Measurements from ENCODE around the gene MTUS2. TPM values are rescaled to one million over a fixed set of nuclear protein-coding genes. Genes with fewer than 3 reads are reported as not detected.

The MTUS2 gene
- under 0.01 TPM in 2 replicates for total RNA-seq

DNA sequence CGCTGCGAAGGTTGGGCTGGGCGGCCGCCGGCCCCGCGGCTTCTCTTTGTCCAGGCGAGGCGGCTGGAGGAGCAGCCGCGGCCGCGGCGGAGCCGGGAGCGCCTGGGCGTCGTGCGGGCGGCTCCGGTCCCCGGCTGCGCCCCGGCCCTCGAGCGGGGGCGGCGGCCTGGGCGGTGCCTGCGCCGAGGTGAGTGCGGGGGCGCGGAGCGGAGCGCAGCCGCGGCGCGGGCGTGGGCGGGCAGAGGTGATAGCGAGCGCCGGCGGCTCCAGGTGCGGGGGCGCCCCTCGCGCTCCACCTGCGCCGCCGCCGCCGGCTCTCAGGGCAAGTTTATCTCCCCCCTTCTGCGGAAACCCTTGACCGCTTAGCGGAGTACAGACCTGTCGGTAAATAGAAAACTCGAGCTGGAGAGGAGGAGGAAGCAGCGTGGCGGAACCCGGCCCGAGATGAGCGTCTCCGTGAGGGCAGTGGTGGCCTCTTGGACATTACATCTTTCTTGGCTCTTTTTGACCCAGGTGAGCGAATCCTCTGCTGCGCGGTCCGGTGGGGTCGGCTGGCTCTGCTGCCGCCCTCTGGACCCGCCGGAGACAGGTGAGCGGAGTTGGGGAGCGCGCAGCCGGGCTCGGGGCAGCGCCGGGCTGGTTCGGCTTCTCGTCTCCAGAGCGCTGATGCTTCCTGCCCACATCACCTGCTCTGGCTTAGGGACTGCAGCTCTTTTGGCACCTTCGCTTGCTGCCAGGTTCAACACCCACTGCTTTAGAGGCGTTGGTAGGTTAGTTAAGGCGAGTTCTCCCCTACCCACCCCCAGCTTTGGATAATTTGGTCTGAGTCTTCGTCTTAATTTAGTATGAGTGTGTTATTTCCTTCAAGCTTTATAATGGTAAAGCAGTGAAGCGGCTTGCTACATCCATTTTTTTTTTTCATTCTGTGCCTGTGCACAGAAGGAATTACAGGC is at the start of gene MTUS2:
Gene MTUS2 (plus strand): TSS at position 241 of the 953 bp plus-strand sequence.

Small RNA genes lying within 50 kb of the gene (small RNA-seq; reads per million reads assigned to genes)
- gene AL359741.1: not detected

Other genes with a start within 250 kb of the MTUS2 start
- gene POMP, start 161.2 kb upstream of the MTUS2 start, total RNA-seq: 180 and 191 TPM in 2 replicates
- gene SLC46A3, start 101.4 kb upstream of the MTUS2 start, total RNA-seq: 9.6 and 21.0 TPM in 2 replicates